SK-N-SH treated with all-trans-retinoic acid at 6 μM for 48 hours (cell line): Measurements from ENCODE around the gene TPK1.

Source experiments
- ATAC-seq: fragments of 200-7000 bp; cut with Tn5 transposase; 3 replicates; pipeline ENCODE4 v1.9.1; 2020; ENCODE audit warnings: mild to moderate bottlenecking, moderate library complexity
- ARNTL ChIP-seq: fragments of 450-650 bp; formaldehyde crosslinking; IDR thresholded peaks from 2 replicates; pipeline ENCODE4 v1.5.0; 2020; ENCODE audit warnings: low read depth, mild to moderate bottlenecking, moderate library complexity, borderline replicate concordance
- CSDC2 ChIP-seq: fragments of 250-450 bp; sonication (Bioruptor Pico); IDR thresholded peaks from 2 replicates; pipeline ENCODE4 v1.5.0; 2020; ENCODE audit warnings: mild to moderate bottlenecking, moderate library complexity
- ESRRG ChIP-seq: fragments of 250-450 bp; sonication (Bioruptor Pico); IDR thresholded peaks from 2 replicates; pipeline ENCODE4 v1.6.1; 2021; ENCODE audit warnings: mild to moderate bottlenecking
- POU6F1 ChIP-seq: fragments of 250-450 bp; sonication (Bioruptor Pico); IDR thresholded peaks from 2 replicates; pipeline ENCODE4 v1.8.0; 2021; ENCODE audit warnings: low read depth, mild to moderate bottlenecking, moderate library complexity, borderline replicate concordance
- PPARA ChIP-seq: fragments of 250-450 bp; sonication (Bioruptor Pico); IDR thresholded peaks from 2 replicates; pipeline ENCODE4 v1.5.0; 2020; ENCODE audit warnings: mild to moderate bottlenecking, borderline replicate concordance
- RARB ChIP-seq: fragments of 250-450 bp; sonication (Bioruptor Pico); IDR thresholded peaks from 2 replicates; pipeline ENCODE4 v1.8.0; 2021; ENCODE audit warnings: mild to moderate bottlenecking, moderate library complexity
- SNAI2 ChIP-seq: fragments of 250-450 bp; sonication (Bioruptor Pico); IDR thresholded peaks from 2 replicates; pipeline ENCODE4 v1.5.0; 2020; ENCODE audit warnings: mild to moderate bottlenecking, moderate library complexity
- TCF4 ChIP-seq: fragments of 250-450 bp; sonication (Bioruptor Pico); IDR thresholded peaks from 2 replicates; pipeline ENCODE4 v1.8.0; 2021; ENCODE audit warnings: mild to moderate bottlenecking, moderate library complexity, borderline replicate concordance
- TOX ChIP-seq: fragments of 250-450 bp; sonication (Bioruptor Pico); IDR thresholded peaks from 2 replicates; pipeline ENCODE4 v1.8.0; 2021; ENCODE audit warnings: mild to moderate bottlenecking, moderate library complexity, borderline replicate concordance
- TSHZ2 ChIP-seq: fragments of 250-450 bp; sonication (Bioruptor Pico); IDR thresholded peaks from 2 replicates; pipeline ENCODE4 v1.5.0; 2020; ENCODE audit warnings: mild to moderate bottlenecking, moderate library complexity
- ZC3H10 ChIP-seq: fragments of 250-450 bp; sonication (Bioruptor Pico); IDR thresholded peaks from 2 replicates; pipeline ENCODE4 v1.5.1; 2021; ENCODE audit warnings: mild to moderate bottlenecking, moderate library complexity
- ZFP3 ChIP-seq: fragments of 250-450 bp; sonication (Bioruptor Pico); IDR thresholded peaks from 2 replicates; pipeline ENCODE4 v1.5.0; 2020; ENCODE audit warnings: mild to moderate bottlenecking, moderate library complexity
- ZNF565 ChIP-seq: fragments of 450-650 bp; formaldehyde crosslinking; conservative IDR thresholded peaks from 2 replicates; pipeline ENCODE4 v1.5.0; 2020; ENCODE audit warnings: low read depth, mild to moderate bottlenecking, moderate library complexity
- ZNF70 ChIP-seq: fragments of 450-650 bp; formaldehyde crosslinking; IDR thresholded peaks from 2 replicates; pipeline ENCODE4 v1.5.0; 2020; ENCODE audit warnings: mild to moderate bottlenecking, moderate library complexity
- ZNF8 ChIP-seq: fragments of 450-650 bp; formaldehyde crosslinking; IDR thresholded peaks from 2 replicates; pipeline ENCODE4 v1.5.0; 2020; ENCODE audit warnings: mild to moderate bottlenecking, moderate library complexity
- TF ChIP-seq, protein P1 (sequence below): fragments of 250-450 bp; sonication (Bioruptor Pico); IDR thresholded peaks from 2 replicates; pipeline ENCODE4 v1.5.1; 2020; ENCODE audit warnings: low read depth, mild to moderate bottlenecking, moderate library complexity
- TF ChIP-seq, protein P2 (sequence below): fragments of 250-450 bp; sonication (Bioruptor Pico); IDR thresholded peaks from 2 replicates; pipeline ENCODE4 v1.5.1; 2021; ENCODE audit warnings: mild to moderate bottlenecking, moderate library complexity
- TF ChIP-seq, protein P3 (sequence below): fragments of 250-450 bp; sonication (Bioruptor Pico); IDR thresholded peaks from 2 replicates; pipeline ENCODE4 v1.8.0; 2020; ENCODE audit warnings: mild to moderate bottlenecking, moderate library complexity, borderline replicate concordance

Gene TPK1

DNA sequence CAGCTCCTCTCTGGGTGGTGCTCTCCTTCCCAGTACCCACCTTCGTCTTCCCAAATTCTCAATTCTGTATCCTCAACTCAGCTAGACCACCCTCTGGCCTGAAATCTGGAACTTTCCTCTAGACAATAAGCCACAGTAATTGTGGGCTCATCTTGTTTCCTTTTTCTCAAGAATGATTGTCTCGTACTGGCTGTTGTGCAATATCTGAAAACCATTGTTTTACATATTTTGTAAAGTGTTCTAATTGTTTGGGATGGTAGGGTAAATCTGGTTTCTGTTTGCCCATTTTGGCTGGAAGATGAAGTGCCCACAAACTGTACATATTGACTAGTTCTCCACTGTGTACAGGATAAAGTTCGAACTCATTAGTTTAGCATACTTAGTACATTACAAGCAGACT is 421.0 kb downstream of the TPK1 start:
- TF ChIP-seq ZC3H10 (CRISPR knock-in tag) (no peak), ZFP3 (CRISPR knock-in tag) (no peak), TSHZ2 (CRISPR knock-in tag) (no peak), ARNTL (CRISPR knock-in tag) (no peak), RARB (CRISPR knock-in tag) (no peak)
- TF ChIP-seq, protein P1, sequence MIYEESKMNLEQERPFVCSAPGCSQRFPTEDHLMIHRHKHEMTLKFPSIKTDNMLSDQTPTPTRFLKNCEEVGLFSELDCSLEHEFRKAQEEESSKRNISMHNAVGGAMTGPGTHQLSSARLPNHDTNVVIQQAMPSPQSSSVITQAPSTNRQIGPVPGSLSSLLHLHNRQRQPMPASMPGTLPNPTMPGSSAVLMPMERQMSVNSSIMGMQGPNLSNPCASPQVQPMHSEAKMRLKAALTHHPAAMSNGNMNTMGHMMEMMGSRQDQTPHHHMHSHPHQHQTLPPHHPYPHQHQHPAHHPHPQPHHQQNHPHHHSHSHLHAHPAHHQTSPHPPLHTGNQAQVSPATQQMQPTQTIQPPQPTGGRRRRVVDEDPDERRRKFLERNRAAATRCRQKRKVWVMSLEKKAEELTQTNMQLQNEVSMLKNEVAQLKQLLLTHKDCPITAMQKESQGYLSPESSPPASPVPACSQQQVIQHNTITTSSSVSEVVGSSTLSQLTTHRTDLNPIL (CRISPR knock-in tag): no peak
- ATAC-seq: no peak

DNA sequence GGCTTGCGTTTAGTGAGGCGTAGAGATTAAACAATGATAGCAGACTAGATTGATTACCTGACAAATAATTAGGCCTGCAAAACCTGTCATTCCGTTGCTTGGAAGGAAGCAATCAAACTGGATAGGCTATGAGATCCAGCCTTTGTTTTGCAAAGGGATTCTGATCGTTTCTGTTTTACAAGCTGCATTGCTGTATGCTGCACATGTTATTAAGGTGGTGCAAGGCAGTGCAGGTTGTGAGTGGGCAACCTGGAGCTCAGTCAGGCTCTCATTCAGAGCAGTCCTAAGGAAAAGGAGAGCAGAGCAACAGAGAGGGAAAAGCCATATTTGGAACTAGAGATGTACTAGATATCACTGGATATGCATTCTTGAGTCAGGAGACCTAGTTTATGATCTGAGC is 425.4 kb downstream of the TPK1 start:
- ATAC-seq: no peak
- TF ChIP-seq ESRRG (CRISPR knock-in tag) (no peak), ZNF565 (CRISPR knock-in tag) (no peak), RARB (CRISPR knock-in tag) (no peak), TCF4 (CRISPR knock-in tag) (no peak), CSDC2 (CRISPR knock-in tag) (no peak), TSHZ2 (CRISPR knock-in tag) (no peak), ZC3H10 (CRISPR knock-in tag) (no peak), TOX (no peak), ZNF70 (no peak)
- TF ChIP-seq, protein P2, sequence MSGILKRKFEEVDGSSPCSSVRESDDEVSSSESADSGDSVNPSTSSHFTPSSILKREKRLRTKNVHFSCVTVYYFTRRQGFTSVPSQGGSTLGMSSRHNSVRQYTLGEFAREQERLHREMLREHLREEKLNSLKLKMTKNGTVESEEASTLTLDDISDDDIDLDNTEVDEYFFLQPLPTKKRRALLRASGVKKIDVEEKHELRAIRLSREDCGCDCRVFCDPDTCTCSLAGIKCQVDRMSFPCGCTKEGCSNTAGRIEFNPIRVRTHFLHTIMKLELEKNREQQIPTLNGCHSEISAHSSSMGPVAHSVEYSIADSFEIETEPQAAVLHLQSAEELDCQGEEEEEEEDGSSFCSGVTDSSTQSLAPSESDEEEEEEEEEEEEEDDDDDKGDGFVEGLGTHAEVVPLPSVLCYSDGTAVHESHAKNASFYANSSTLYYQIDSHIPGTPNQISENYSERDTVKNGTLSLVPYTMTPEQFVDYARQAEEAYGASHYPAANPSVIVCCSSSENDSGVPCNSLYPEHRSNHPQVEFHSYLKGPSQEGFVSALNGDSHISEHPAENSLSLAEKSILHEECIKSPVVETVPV (CRISPR knock-in tag): no peak

DNA sequence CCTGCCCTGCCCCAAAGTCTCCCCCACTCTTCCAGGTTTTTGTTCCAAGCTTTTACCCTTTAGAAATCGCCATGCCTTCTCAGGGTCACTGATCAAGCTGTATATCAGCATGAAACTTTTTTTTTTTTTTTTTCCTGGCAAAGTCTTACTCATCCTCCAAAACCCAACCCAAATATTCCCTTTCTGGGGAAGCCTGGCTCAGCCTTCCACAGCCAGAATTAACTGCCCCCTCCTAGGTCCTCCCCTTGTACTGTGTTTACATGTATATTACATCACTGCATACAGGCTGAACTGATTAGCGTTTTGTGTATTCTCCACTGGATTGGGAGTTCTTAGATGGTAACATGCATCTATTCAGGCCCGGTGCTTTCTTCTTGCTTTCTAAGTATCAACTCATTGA is 427.7 kb downstream of the TPK1 start:
- ATAC-seq: no peak
- TF ChIP-seq TCF4 (CRISPR knock-in tag) (no peak), POU6F1 (no peak), TSHZ2 (CRISPR knock-in tag) (no peak), ZNF8 (CRISPR knock-in tag) (no peak), ZC3H10 (CRISPR knock-in tag) (no peak), ARNTL (CRISPR knock-in tag) (no peak), PPARA (CRISPR knock-in tag) (no peak), SNAI2 (CRISPR knock-in tag) (no peak), ZNF565 (CRISPR knock-in tag) (no peak)
- TF ChIP-seq, protein P2 (CRISPR knock-in tag): no peak
- TF ChIP-seq, protein P1 (CRISPR knock-in tag): no peak
- TF ChIP-seq, protein P3, sequence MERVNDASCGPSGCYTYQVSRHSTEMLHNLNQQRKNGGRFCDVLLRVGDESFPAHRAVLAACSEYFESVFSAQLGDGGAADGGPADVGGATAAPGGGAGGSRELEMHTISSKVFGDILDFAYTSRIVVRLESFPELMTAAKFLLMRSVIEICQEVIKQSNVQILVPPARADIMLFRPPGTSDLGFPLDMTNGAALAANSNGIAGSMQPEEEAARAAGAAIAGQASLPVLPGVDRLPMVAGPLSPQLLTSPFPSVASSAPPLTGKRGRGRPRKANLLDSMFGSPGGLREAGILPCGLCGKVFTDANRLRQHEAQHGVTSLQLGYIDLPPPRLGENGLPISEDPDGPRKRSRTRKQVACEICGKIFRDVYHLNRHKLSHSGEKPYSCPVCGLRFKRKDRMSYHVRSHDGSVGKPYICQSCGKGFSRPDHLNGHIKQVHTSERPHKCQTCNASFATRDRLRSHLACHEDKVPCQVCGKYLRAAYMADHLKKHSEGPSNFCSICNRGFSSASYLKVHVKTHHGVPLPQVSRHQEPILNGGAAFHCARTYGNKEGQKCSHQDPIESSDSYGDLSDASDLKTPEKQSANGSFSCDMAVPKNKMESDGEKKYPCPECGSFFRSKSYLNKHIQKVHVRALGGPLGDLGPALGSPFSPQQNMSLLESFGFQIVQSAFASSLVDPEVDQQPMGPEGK: no peak
